ENCODE results near the gene SLC6A12.

SLC6A12 gene

DNA sequence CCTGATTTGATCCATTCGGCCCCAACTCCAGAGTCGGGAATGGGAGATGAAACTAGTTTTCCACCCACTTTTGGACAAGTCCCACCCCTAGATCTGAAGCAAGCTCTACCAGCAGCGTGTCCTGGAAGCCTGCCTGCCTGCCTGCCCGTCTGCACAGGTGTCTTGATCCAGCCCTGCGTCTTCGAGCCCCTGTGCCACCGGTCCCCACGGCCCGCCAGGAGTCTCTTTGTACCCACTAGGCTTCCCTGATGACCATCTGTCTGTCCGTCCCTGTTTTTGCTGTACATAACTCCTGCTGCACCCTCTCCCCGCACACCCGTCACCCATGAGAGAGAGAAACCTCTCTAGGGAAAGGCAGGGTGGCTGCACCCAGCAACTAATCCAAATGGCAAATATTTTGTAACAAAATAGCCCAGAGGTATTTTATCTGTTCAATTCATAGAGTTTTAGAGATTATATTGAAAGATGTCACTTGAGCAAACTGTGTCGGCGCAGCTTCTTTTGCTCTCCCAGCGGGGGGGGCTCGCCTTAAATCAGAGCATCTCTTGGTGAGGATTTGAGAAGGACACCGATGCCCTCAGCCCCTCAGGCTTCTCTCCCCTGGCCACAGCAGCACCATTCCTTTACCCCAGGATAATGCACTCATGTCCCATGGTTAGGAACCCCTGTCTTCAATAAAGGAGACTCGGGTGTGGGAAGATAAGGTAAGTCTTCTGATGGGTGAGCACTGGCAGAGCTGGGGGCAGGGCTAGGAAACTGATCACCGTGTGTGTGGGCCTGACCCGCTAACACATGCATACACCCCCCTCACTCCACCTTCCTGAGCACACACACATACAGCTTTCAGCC lies 35.8 kb downstream of the SLC6A12 start:
- no peak for DNase-seq (ENCODE audit: low spot score)

GRCh38 chr12:177336-177979 lies 36.5 kb downstream of the SLC6A12 start:
- DNase-seq (ENCODE audit: low spot score): no peak

- no peak for DNase-seq (ENCODE audit: low spot score)
Measured at GRCh38 chr12:176321-177181, 37.4 kb downstream of the SLC6A12 start.

GRCh38 chr12:175759-176158 lies 38.2 kb downstream of the SLC6A12 start:
- no peak for DNase-seq (ENCODE audit: low spot score)

GRCh38 chr12:175250-175649 lies 38.7 kb downstream of the SLC6A12 start:
- no peak for DNase-seq (ENCODE audit: low spot score)

DNA sequence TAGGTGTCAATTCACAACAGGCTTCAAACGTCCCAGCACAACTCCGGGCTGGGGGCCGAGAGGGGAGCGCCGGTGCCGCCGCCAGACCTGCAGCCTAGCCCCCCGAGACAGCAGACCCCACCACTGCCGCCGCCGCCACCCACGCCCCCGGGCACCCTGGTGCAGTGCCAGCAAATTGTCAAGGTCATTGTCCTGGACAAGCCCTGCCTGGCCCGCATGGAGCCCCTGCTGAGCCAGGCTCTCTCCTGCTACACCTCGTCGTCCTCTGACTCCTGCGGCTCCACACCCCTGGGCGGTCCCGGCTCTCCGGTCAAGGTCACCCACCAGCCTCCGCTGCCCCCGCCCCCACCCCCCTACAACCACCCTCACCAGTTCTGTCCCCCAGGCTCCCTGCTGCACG lies 39.4 kb downstream of the SLC6A12 start:
- no peak for DNase-seq (ENCODE audit: low spot score)

- no peak for DNase-seq (ENCODE audit: low spot score)
Measured at GRCh38 chr12:174124-174523, 39.8 kb downstream of the SLC6A12 start.

- DNase-seq (ENCODE audit: low spot score): no peak
Measured at GRCh38 chr12:172732-173161, 41.2 kb downstream of the SLC6A12 start.

DNA sequence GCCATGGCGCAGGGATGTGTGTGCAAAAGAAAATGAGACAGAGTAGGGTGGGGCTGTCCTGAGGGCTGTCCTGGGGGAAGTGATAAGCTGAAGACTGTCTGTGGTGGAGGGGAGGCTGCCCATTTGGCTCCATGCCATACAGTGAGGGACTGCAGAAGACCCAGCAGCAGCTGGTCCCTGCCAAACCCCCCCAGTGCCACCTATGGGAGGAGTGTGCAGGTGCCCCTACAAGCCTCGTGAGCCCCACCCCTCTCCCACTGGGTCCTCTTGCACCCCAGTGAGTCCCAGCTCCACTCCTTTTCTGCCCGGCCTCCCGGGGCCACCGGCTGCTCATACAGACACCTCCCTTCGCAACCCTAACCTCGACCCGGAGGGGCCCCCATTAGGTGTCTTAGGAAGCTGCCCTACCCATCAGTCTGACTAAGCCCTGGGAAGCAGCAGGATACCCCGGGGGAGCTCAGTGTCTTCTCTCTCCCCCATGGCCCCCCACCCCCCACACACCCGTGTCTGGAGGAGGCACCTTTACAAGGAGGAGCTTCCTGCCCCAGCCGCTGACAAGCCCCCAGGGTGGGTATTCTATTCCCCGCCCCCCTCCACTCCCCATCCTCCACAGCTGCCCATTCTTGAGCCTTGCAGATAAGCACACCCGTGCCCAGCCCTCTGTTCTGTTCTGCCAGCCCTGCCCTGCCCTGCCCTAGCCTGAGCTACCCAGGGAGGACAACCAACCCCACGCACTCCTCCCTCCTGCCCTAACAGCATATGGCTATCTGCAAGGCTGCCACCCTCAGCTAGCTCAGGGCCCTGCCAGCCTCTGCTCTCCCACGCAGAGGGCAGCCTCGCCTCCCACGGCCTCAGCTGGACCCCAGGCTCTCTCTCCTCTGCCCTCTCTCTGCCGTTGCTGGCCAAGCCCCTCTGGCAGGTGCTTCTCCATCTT lies 41.9 kb downstream of the SLC6A12 start:
- DNase-seq (ENCODE audit: low spot score): no peak

DNA sequence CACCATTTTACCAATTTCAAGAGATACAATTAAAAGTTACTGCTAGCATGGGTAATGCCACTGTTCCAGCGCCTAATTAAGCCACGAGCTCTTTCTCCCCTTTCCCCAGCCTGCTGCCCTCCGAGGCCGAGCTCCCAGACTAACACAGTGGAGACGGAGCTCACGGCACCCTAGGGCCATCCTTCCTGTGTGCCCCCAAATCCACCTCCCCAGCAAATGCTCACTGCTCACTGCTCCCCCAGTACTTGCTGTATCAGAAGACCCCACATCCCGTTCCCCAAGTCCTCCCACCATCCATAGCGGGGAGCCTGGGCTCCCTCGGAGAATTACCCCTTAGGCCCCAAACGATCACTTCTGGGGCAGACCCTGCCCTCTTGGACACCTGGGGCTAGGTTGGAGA lies 42.7 kb downstream of the SLC6A12 start:
- DNase-seq (ENCODE audit: low spot score): no peak

DNA sequence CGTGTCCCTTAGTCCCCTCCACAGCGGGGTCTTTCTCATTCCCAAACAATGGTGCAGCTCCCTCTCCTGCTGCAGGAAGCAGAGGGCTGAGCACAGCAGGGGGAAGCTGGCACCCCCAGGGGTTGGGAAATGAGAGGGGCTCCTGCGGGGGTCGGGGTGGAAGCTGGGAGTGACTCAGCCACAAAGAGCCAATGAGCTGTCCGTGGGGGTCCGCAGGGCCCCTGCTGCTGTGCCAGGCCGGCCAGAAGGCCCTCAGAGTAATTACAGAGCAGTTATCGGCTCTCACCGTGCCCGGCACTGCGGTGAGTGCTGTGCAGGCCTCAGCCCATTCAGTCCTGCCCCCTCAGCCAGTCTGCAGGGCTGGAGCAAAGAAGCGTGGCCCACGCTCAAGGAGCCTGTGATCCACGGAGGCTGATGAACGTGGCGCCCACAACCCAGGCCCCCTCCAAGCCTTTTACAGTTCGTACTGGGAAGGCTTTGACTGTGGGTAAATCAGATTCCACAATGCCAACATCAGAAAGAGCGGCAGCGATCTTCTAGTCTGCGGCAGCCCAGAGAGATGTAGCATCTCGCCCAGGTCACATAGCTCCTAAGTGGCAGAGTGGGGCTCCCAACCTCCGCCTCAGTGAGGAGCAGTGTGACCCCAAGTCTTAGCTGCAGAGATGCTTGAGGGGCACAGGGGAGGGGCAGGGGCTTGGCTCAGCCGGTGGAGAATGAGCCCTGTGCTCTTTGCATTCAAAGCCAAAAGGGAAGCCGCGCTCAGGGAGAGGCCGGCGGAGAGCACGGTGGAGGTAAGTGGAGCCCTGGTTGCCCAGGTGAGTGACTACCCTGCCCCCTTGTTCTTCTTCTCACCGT lies 43.4 kb downstream of the SLC6A12 start:
- DNase-seq (ENCODE audit: low spot score): no peak

GRCh38 chr12:169528-170370 lies 44.2 kb downstream of the SLC6A12 start:
- no peak for DNase-seq (ENCODE audit: low spot score)

- DNase-seq (ENCODE audit: low spot score): no peak
Measured at GRCh38 chr12:168763-169525, 45.0 kb downstream of the SLC6A12 start.

GRCh38 chr12:167959-168600 lies 45.9 kb downstream of the SLC6A12 start:
- no peak for DNase-seq (ENCODE audit: low spot score)

DNA sequence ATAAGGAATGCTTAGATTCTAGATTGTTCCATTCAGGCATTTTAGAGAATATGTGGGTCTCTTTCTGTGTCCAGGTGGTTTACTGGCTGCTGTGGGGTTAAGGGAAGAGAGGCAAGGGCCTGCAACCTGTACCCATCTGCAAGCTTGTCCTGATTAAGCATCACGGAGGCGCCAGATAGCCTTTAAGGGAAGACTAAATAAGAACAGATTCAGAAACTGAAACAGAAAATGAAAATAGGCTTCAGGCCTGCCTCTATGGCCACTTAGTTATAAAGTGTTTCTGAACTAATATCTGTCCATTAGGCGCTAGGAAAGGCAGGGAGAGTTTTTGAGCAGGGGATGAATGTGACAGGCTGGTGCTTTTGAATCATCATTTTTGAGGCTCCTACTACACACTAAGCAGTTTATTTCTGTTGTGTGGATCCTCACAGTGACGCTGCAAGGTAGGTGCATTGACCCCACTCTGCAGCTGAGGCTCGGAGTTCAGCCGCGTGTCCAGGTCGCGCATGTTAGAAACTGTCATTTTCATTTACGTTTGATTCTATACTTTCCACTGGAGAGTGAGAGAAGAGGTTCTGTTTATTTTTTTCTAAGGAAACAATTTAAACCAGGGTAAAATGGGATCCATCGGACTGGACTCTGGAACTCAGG lies 47.4 kb downstream of the SLC6A12 start:
- no peak for DNase-seq (ENCODE audit: low spot score)

- DNase-seq (ENCODE audit: low spot score): no peak
Measured at GRCh38 chr12:165862-166368, 48.0 kb downstream of the SLC6A12 start.

- no peak for DNase-seq (ENCODE audit: low spot score)
Measured at GRCh38 chr12:164207-164606, 49.8 kb downstream of the SLC6A12 start.

Measured in germinal center (tissue), 1 donor.